NCI-H1092 (cell line): ENCODE data around the gene TRIM22.

Experiments
- DNase-seq: peaks from one replicate; lab custom pipeline; 2025; lab: John Stamatoyannopoulos, UW

Gene TRIM22

GRCh38 chr11:5746614-5747013, 57.0 kb downstream of the TRIM22 start:
- DNase-seq, result no peak

GRCh38 chr11:5749836-5750235, 60.2 kb downstream of the TRIM22 start:
- DNase-seq, result no peak

- no peak for DNase-seq
Measured at GRCh38 chr11:5753943-5754342, 64.4 kb downstream of the TRIM22 start, which contains the start of gene OR52N4. Gene OR52N4, plus strand, starts transcription at chr11:5754243. Its CDS starts 498 bp downstream, at chr11:5754741.
